ENCODE data around the gene FAM168B. TPM values are rescaled to one million over a fixed set of nuclear protein-coding genes. Genes with fewer than 3 reads are reported as not detected.
A peak's percentile ranks its signal among the peaks of the same experiment; 100 is the strongest.

FAM168B gene
- total RNA-seq, 2 donors from 2014 or later: 69.2 to 77.1 TPM

- Mint-ChIP-seq H3K4me3 (no peak overlapping the region), H3K27me3 (peaks cover 8% of the 10 kb centered on the region)
- ATAC-seq (replicated peaks): no peak
These were observed 58.0 kb downstream of the FAM168B start for GRCh38 chr2:131035112-131035825.

GRCh38 chr2:131034122-131035051, 58.9 kb downstream of the FAM168B start:
- H3K9me3 Mint-ChIP-seq: no peaks in the 10 kb centered on the region
- no peaks in the 10 kb centered on the region for H3K4me1 Mint-ChIP-seq
- ATAC-seq (replicated peaks): peak; percentile 25
- H3K4me3 Mint-ChIP-seq: no peak overlapping the region
- no peaks in the 10 kb centered on the region for H3K36me3 Mint-ChIP-seq (ENCODE audit: low read depth)
- H3K27me3 Mint-ChIP-seq: peaks cover 11% of the 10 kb centered on the region
- no peak overlapping the region for H3K27ac Mint-ChIP-seq

More at GRCh38 chr2:131035112-131035825, 58.0 kb downstream of the FAM168B start:
- H3K27ac Mint-ChIP-seq: no peak overlapping the region
- no peaks in the 10 kb centered on the region for H3K36me3 Mint-ChIP-seq (ENCODE audit: low read depth)
- no peaks in the 10 kb centered on the region for H3K4me1 Mint-ChIP-seq
- H3K9me3 Mint-ChIP-seq: no peaks in the 10 kb centered on the region

- Mint-ChIP-seq H3K9me3 (no peaks in the 10 kb centered on the region), H3K36me3 (ENCODE audit: low read depth) (no peaks in the 10 kb centered on the region), H3K4me3 (no peak overlapping the region), H3K27me3 (peaks cover 12% of the 10 kb centered on the region), H3K27ac (no peak overlapping the region), H3K4me1 (no peaks in the 10 kb centered on the region)
- no peak for ATAC-seq (replicated peaks)
These were observed 59.5 kb downstream of the FAM168B start for GRCh38 chr2:131033786-131034121.

GRCh38 chr2:131032393-131032836, 60.8 kb downstream of the FAM168B start:
- Mint-ChIP-seq H3K4me3 (no peak overlapping the region), H3K4me1 (no peaks in the 10 kb centered on the region), H3K9me3 (no peaks in the 10 kb centered on the region), H3K36me3 (ENCODE audit: low read depth) (no peaks in the 10 kb centered on the region), H3K27me3 (peaks cover 16% of the 10 kb centered on the region), H3K27ac (no peak overlapping the region)
- ATAC-seq (replicated peaks): no peak

- Mint-ChIP-seq H3K27me3 (peaks cover 16% of the 10 kb centered on the region), H3K36me3 (ENCODE audit: low read depth) (no peaks in the 10 kb centered on the region), H3K4me3 (no peak overlapping the region), H3K4me1 (no peaks in the 10 kb centered on the region), H3K27ac (no peak overlapping the region), H3K9me3 (no peaks in the 10 kb centered on the region)
- no peak for ATAC-seq (replicated peaks)
These were observed 61.4 kb downstream of the FAM168B start for GRCh38 chr2:131031875-131032274.

- Mint-ChIP-seq H3K9me3 (no peaks in the 10 kb centered on the region), H3K27me3 (peaks cover 16% of the 10 kb centered on the region), H3K4me3 (no peak overlapping the region), H3K36me3 (ENCODE audit: low read depth) (no peaks in the 10 kb centered on the region), H3K4me1 (no peaks in the 10 kb centered on the region), H3K27ac (no peak overlapping the region)
- ATAC-seq (replicated peaks): no peak
These were observed 61.8 kb downstream of the FAM168B start for GRCh38 chr2:131031431-131031841.

- Mint-ChIP-seq H3K27ac (no peak overlapping the region), H3K36me3 (ENCODE audit: low read depth) (no peaks in the 10 kb centered on the region), H3K4me3 (no peak overlapping the region), H3K27me3 (peaks cover 14% of the 10 kb centered on the region), H3K4me1 (no peaks in the 10 kb centered on the region), H3K9me3 (no peaks in the 10 kb centered on the region)
- ATAC-seq (replicated peaks): no peak
These were observed 62.7 kb downstream of the FAM168B start for GRCh38 chr2:131030478-131030971.

- H3K9me3 Mint-ChIP-seq: no peaks in the 10 kb centered on the region
- no peaks in the 10 kb centered on the region for H3K4me1 Mint-ChIP-seq
- H3K36me3 Mint-ChIP-seq (ENCODE audit: low read depth): no peaks in the 10 kb centered on the region
- no peak overlapping the region for H3K27ac Mint-ChIP-seq
- H3K27me3 Mint-ChIP-seq: peaks cover 16% of the 10 kb centered on the region
- ATAC-seq (replicated peaks): no peak
- H3K4me3 Mint-ChIP-seq: no peak overlapping the region
These were observed 63.4 kb downstream of the FAM168B start for GRCh38 chr2:131029812-131030211.

- ATAC-seq (replicated peaks): no peak
- Mint-ChIP-seq H3K27me3 (peaks cover 21% of the 10 kb centered on the region), H3K36me3 (ENCODE audit: low read depth) (no peaks in the 10 kb centered on the region), H3K4me1 (no peaks in the 10 kb centered on the region), H3K27ac (no peak overlapping the region), H3K9me3 (no peaks in the 10 kb centered on the region), H3K4me3 (no peak overlapping the region)
These were observed 65.4 kb downstream of the FAM168B start for GRCh38 chr2:131027566-131028528.

- Mint-ChIP-seq H3K4me3 (no peak overlapping the region), H3K36me3 (ENCODE audit: low read depth) (no peaks in the 10 kb centered on the region), H3K27ac (no peak overlapping the region), H3K4me1 (no peaks in the 10 kb centered on the region), H3K9me3 (no peaks in the 10 kb centered on the region), H3K27me3 (peaks cover 22% of the 10 kb centered on the region)
- ATAC-seq (replicated peaks): no peak
These were observed 66.3 kb downstream of the FAM168B start for GRCh38 chr2:131026919-131027318.

GRCh38 chr2:131023758-131024157, 69.5 kb downstream of the FAM168B start:
- Mint-ChIP-seq H3K4me3 (no peak overlapping the region), H3K27ac (no peak overlapping the region), H3K36me3 (ENCODE audit: low read depth) (no peaks in the 10 kb centered on the region), H3K9me3 (no peaks in the 10 kb centered on the region), H3K27me3 (peaks cover 22% of the 10 kb centered on the region), H3K4me1 (no peaks in the 10 kb centered on the region)
- no peak for ATAC-seq (replicated peaks)

- no peaks in the 10 kb centered on the region for H3K9me3 Mint-ChIP-seq
- no peak overlapping the region for H3K4me3 Mint-ChIP-seq
- no peak for ATAC-seq (replicated peaks)
- no peaks in the 10 kb centered on the region for H3K4me1 Mint-ChIP-seq
- H3K36me3 Mint-ChIP-seq (ENCODE audit: low read depth): no peaks in the 10 kb centered on the region
- peaks cover 17% of the 10 kb centered on the region for H3K27me3 Mint-ChIP-seq
- H3K27ac Mint-ChIP-seq: no peak overlapping the region
These were observed 70.5 kb downstream of the FAM168B start for GRCh38 chr2:131022731-131023130.

- H3K4me3 Mint-ChIP-seq: no peak overlapping the region
- no peak overlapping the region for H3K27ac Mint-ChIP-seq
- ATAC-seq (replicated peaks): no peak
- no peaks in the 10 kb centered on the region for H3K36me3 Mint-ChIP-seq (ENCODE audit: low read depth)
- H3K9me3 Mint-ChIP-seq: no peaks in the 10 kb centered on the region
- H3K4me1 Mint-ChIP-seq: no peaks in the 10 kb centered on the region
- peaks cover 16% of the 10 kb centered on the region for H3K27me3 Mint-ChIP-seq
These were observed 76.2 kb downstream of the FAM168B start for GRCh38 chr2:131016826-131017741.

Measured in activated T-helper 17 cell treated with anti-CD3 and anti-CD28 coated beads, Interleukin-2, amount 50 U/mL, for 72 hours (primary cell).